Measurements from ENCODE around the gene KIF3A.

DNA sequence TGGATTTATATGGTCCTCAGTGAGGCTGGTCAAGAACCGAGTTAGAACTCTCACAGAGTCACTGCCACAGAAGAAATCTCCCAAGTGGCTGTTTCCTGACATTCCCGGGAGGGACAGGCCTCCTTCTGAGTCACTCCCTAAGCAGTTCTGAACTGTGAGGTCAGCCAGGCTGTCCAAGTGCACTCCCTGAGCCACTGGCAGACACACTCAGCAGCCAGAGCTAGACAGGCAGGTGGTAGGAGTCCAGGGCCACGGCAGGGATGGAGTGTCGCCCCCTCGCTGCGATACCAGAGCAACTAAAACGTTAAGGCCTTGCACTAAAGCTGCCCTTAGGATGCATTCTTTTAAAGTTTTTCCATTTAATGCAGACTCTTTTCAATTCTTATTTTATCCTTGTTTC, 60.2 kb downstream of the KIF3A start:
- TF ChIP-seq, protein P1, sequence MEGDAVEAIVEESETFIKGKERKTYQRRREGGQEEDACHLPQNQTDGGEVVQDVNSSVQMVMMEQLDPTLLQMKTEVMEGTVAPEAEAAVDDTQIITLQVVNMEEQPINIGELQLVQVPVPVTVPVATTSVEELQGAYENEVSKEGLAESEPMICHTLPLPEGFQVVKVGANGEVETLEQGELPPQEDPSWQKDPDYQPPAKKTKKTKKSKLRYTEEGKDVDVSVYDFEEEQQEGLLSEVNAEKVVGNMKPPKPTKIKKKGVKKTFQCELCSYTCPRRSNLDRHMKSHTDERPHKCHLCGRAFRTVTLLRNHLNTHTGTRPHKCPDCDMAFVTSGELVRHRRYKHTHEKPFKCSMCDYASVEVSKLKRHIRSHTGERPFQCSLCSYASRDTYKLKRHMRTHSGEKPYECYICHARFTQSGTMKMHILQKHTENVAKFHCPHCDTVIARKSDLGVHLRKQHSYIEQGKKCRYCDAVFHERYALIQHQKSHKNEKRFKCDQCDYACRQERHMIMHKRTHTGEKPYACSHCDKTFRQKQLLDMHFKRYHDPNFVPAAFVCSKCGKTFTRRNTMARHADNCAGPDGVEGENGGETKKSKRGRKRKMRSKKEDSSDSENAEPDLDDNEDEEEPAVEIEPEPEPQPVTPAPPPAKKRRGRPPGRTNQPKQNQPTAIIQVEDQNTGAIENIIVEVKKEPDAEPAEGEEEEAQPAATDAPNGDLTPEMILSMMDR (IDR thresholded peaks at IDR 0.05; ENCODE audit: low read length), result no peak
- no peak for TF ChIP-seq EZH2phosphoT487 (IDR thresholded peaks at IDR 0.05; ENCODE audit: low read length)

All from MM.1S (cell line).